ENCODE data around the gene HPS5. TPM values are rescaled to one million over a fixed set of nuclear protein-coding genes. Genes with fewer than 3 reads are reported as not detected.
A peak's percentile ranks its signal among the peaks of the same experiment; 100 is the strongest.

HPS5 gene
- total RNA-seq, 2 experiments from 2014 or later: 16.0 to 17.2 TPM

GRCh38 chr11:18245396-18245795, 76.5 kb downstream of the HPS5 start:
- Mint-ChIP-seq H3K4me1 (ENCODE audit: low read depth) (peaks cover 8% of the 10 kb centered on the region), H3K27ac (no peak overlapping the region), H3K36me3 (ENCODE audit: low read depth) (no peaks in the 10 kb centered on the region), H3K4me3 (no peak overlapping the region), H3K27me3 (peaks cover 4% of the 10 kb centered on the region), H3K9me3 (no peaks in the 10 kb centered on the region)
- ChIA-PET CTCF (interaction anchor here (3.5 kb wide), 1 partner anchor 76 kb away, joined by 26 read pairs; the partner anchor contains the start of genes GTF2H1 and HPS5), POLR2A (interaction anchor here (1.0 to 1.2 kb wide), 2 partner anchors 14 to 150 kb away, joined by 3 read pairs; no protein-coding TSS in a partner anchor)
- TF ChIP-seq CTCF (IDR thresholded peaks at IDR 0.05): no peak
- no peak for DNase-seq
- intact Hi-C loops (cut with micrococcal nuclease): no loop called here
- ATAC-seq: no peak

- ATAC-seq: no peak
- Mint-ChIP-seq H3K4me3 (no peak overlapping the region), H3K27me3 (peaks cover 11% of the 10 kb centered on the region), H3K4me1 (ENCODE audit: low read depth) (peaks cover 8% of the 10 kb centered on the region), H3K36me3 (ENCODE audit: low read depth) (no peaks in the 10 kb centered on the region), H3K9me3 (no peaks in the 10 kb centered on the region), H3K27ac (no peak overlapping the region)
- intact Hi-C loops (cut with micrococcal nuclease): no loop called here
- peak; percentile 91 for TF ChIP-seq CTCF (IDR thresholded peaks at IDR 0.05)
- peak; percentile 74 for DNase-seq
- CTCF ChIA-PET: interaction anchor here (0.5 to 3.5 kb wide), 65 partner anchors 9 to 1996 kb away, joined by 3 to 26 read pairs (median 4); partner anchors contain the start of genes GTF2H1, HPS5, LDHA and TSG101
- POLR2A ChIA-PET: interaction anchor here (1.2 kb wide), 1 partner anchor 151 kb away, joined by 3 read pairs; no protein-coding TSS in a partner anchor
Measured at GRCh38 chr11:18243783-18244362, 78.1 kb downstream of the HPS5 start.

- H3K27me3 Mint-ChIP-seq: peaks cover 26% of the 10 kb centered on the region
Measured at GRCh38 chr11:18239655-18240054, 82.3 kb downstream of the HPS5 start.

GRCh38 chr11:18236664-18237356, 85.1 kb downstream of the HPS5 start, which contains the start of gene SAA4:
TSS of gene SAA4 (minus strand) at chr11:18236802. CDS start at chr11:18235926, 876 bp downstream.
- POLR2A ChIA-PET: no interaction called here
- H3K36me3 Mint-ChIP-seq (ENCODE audit: low read depth): no peaks in the 10 kb centered on the region
- ATAC-seq: no peak
- H3K4me3 Mint-ChIP-seq: no peak within 1 kb of the TSS
- no peaks in the 10 kb centered on the region for H3K9me3 Mint-ChIP-seq
- intact Hi-C loops (cut with micrococcal nuclease): no loop called here
- H3K27me3 Mint-ChIP-seq: peaks cover 33% of the 10 kb centered on the region
- no peaks in the 10 kb centered on the region for H3K4me1 Mint-ChIP-seq (ENCODE audit: low read depth)
- no peak for DNase-seq
- CTCF ChIA-PET: no interaction called here
- TF ChIP-seq CTCF (IDR thresholded peaks at IDR 0.05): no peak
- no peak within 1 kb of the TSS for H3K27ac Mint-ChIP-seq

More at GRCh38 chr11:18239655-18240054, 82.3 kb downstream of the HPS5 start:
- CTCF ChIA-PET: no interaction called here
- H3K4me1 Mint-ChIP-seq (ENCODE audit: low read depth): no peaks in the 10 kb centered on the region
- H3K27ac Mint-ChIP-seq: no peak overlapping the region
- TF ChIP-seq CTCF (IDR thresholded peaks at IDR 0.05): no peak
- DNase-seq: no peak
- intact Hi-C loops (cut with micrococcal nuclease): no loop called here
- no peaks in the 10 kb centered on the region for H3K36me3 Mint-ChIP-seq (ENCODE audit: low read depth)
- no peak for ATAC-seq
- H3K4me3 Mint-ChIP-seq: no peak overlapping the region
- POLR2A ChIA-PET: no interaction called here
- no peaks in the 10 kb centered on the region for H3K9me3 Mint-ChIP-seq

Data from activated CD8-positive, alpha-beta T cell treated with anti-CD3 and anti-CD28 coated beads for 36 hours (primary cell).